Measurements from ENCODE around the gene ZNF490.

DNA sequence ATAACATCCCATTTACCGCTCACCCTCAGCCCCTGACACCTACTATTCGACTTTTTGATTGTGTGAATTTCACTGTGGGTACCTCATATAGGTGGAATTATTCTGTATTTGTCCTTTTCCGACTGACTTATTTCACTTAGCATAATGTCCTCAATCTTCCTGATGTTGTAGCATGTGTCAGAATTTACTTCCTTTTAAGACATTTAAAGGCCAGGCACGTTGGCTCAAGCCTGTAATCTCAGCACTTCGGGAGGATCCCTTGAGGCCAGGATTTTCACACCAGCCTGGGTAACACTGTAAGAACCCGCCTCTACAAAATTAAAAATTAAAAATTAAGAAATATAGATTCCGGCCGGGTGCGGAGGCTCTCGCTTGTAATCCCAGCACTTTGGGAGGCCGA lies 13.0 kb downstream of the ZNF490 start:
- TF ChIP-seq, protein P1, sequence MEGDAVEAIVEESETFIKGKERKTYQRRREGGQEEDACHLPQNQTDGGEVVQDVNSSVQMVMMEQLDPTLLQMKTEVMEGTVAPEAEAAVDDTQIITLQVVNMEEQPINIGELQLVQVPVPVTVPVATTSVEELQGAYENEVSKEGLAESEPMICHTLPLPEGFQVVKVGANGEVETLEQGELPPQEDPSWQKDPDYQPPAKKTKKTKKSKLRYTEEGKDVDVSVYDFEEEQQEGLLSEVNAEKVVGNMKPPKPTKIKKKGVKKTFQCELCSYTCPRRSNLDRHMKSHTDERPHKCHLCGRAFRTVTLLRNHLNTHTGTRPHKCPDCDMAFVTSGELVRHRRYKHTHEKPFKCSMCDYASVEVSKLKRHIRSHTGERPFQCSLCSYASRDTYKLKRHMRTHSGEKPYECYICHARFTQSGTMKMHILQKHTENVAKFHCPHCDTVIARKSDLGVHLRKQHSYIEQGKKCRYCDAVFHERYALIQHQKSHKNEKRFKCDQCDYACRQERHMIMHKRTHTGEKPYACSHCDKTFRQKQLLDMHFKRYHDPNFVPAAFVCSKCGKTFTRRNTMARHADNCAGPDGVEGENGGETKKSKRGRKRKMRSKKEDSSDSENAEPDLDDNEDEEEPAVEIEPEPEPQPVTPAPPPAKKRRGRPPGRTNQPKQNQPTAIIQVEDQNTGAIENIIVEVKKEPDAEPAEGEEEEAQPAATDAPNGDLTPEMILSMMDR (IDR thresholded peaks at IDR 0.05): no peak
- no peak for TF ChIP-seq POLR2A (IDR thresholded peaks at IDR 0.05)
- TF ChIP-seq POLR2AphosphoS5 (IDR thresholded peaks at IDR 0.05): no peak

Measured in stomach (tissue), 4 donors.